ENCODE measurements around the gene NHEJ1. TPM values are rescaled to one million over a fixed set of nuclear protein-coding genes. Genes with fewer than 3 reads are reported as not detected.

NHEJ1 gene
- total RNA-seq (2022; extraction: Qiagen RNA extraction; ENCODE audit: low read depth): 14.9 to 20.3 TPM (median 16.4 TPM) in 5 replicates

GRCh38 chr2:219160186-219161017, at the start of gene NHEJ1:
Gene NHEJ1, minus strand, starts transcription at chr2:219160815. Its CDS starts 2,453 bp downstream, at chr2:219158362.

GRCh38 chr2:219206328-219207133, 45.9 kb upstream of the NHEJ1 start, which contains the start of gene ZFAND2B:
Gene ZFAND2B, plus strand, starts transcription at chr2:219206782. Its CDS starts 206 bp downstream, at chr2:219206988.

GRCh38 chr2:219177552-219178376, 17.1 kb upstream of the NHEJ1 start, which contains the start of gene RETREG2:
Gene RETREG2, plus strand, starts transcription at chr2:219178275. Its CDS starts 78 bp downstream, at chr2:219178353.

GRCh38 chr2:219176818-219177551, 16.4 kb upstream of the NHEJ1 start, which contains the start of gene CNPPD1:
Gene CNPPD1, minus strand, starts transcription at chr2:219176925. Its CDS starts 97 bp downstream, at chr2:219176828.

GRCh38 chr2:219169930-219170654, 9.5 kb upstream of the NHEJ1 start, which contains the start of gene SLC23A3:
Gene SLC23A3, minus strand, starts transcription at chr2:219170029. Its CDS starts 45 bp downstream, at chr2:219169984.

GRCh38 chr2:219060821-219061791, 99.5 kb downstream of the NHEJ1 start, which contains the start of gene IHH:
Gene IHH, minus strand, starts transcription at chr2:219060921. Its CDS starts 454 bp downstream, at chr2:219060467.

GRCh38 chr2:219041252-219041651, 119.4 kb downstream of the NHEJ1 start, which contains the start of gene CFAP65:
Gene CFAP65, minus strand, starts transcription at chr2:219041516. Its CDS starts 2,468 bp downstream, at chr2:219039048.

Other genes starting within 250 kb of the NHEJ1 start
- 3.2 to 6.1 TPM (median 5.3 TPM) in 5 replicates for gene CDK5R2, start 201.1 kb downstream of the NHEJ1 start, total RNA-seq (2022; extraction: Qiagen RNA extraction; ENCODE audit: low read depth)
- gene FEV, start 175.6 kb downstream of the NHEJ1 start, total RNA-seq (2022; extraction: Qiagen RNA extraction; ENCODE audit: low read depth): not detected in 5 replicates
- not detected in 5 replicates for gene CRYBA2, start 167.4 kb downstream of the NHEJ1 start, total RNA-seq (2022; extraction: Qiagen RNA extraction; ENCODE audit: low read depth)
- 0.14 to 0.21 TPM (median 0.18 TPM) in 4 of 5 replicates, not detected in the other for gene CFAP65, start 119.3 kb downstream of the NHEJ1 start, total RNA-seq (2022; extraction: Qiagen RNA extraction; ENCODE audit: low read depth)
- gene IHH, start 99.9 kb downstream of the NHEJ1 start, total RNA-seq (2022; extraction: Qiagen RNA extraction; ENCODE audit: low read depth): 0.13 to 0.45 TPM (median 0.31 TPM) in 5 replicates
- gene SLC23A3, start 9.2 kb upstream of the NHEJ1 start, total RNA-seq (2022; extraction: Qiagen RNA extraction; ENCODE audit: low read depth): 0.39 to 1.6 TPM (median 0.51 TPM) in 5 replicates
- gene CNPPD1, start 16.1 kb upstream of the NHEJ1 start, total RNA-seq (2022; extraction: Qiagen RNA extraction; ENCODE audit: low read depth): 37.6 to 45.1 TPM (median 44.4 TPM) in 5 replicates
- 55.8 to 83.6 TPM (median 80.0 TPM) in 5 replicates for gene RETREG2, start 17.5 kb upstream of the NHEJ1 start, total RNA-seq (2022; extraction: Qiagen RNA extraction; ENCODE audit: low read depth)
- gene ZFAND2B, start 46.0 kb upstream of the NHEJ1 start, total RNA-seq (2022; extraction: Qiagen RNA extraction; ENCODE audit: low read depth): 16.4 to 22.1 TPM (median 21.8 TPM) in 5 replicates
- gene ABCB6, start 58.1 kb upstream of the NHEJ1 start, total RNA-seq (2022; extraction: Qiagen RNA extraction; ENCODE audit: low read depth): 19.6 to 34.4 TPM (median 31.2 TPM) in 5 replicates
- 38.5 to 47.2 TPM (median 43.3 TPM) in 5 replicates for gene ATG9A, start 68.8 kb upstream of the NHEJ1 start, total RNA-seq (2022; extraction: Qiagen RNA extraction; ENCODE audit: low read depth)
- 12.4 to 16.6 TPM (median 16.2 TPM) in 5 replicates for gene ANKZF1, start 69.0 kb upstream of the NHEJ1 start, total RNA-seq (2022; extraction: Qiagen RNA extraction; ENCODE audit: low read depth)
- 5.0 to 6.7 TPM (median 6.3 TPM) in 5 replicates for gene GLB1L, start 84.6 kb upstream of the NHEJ1 start, total RNA-seq (2022; extraction: Qiagen RNA extraction; ENCODE audit: low read depth)
- gene STK16, start 84.7 kb upstream of the NHEJ1 start, total RNA-seq (2022; extraction: Qiagen RNA extraction; ENCODE audit: low read depth): 26.4 to 32.1 TPM (median 29.5 TPM) in 5 replicates
- gene TUBA4B, start 92.4 kb upstream of the NHEJ1 start, total RNA-seq (2022; extraction: Qiagen RNA extraction; ENCODE audit: low read depth): 0.13 to 0.34 TPM (median 0.19 TPM) in 3 of 5 replicates, not detected in the others
- gene TUBA4A, start 93.1 kb upstream of the NHEJ1 start, total RNA-seq (2022; extraction: Qiagen RNA extraction; ENCODE audit: low read depth): 273 to 385 TPM (median 299 TPM) in 5 replicates
- gene DNAJB2, start 118.6 kb upstream of the NHEJ1 start, total RNA-seq (2022; extraction: Qiagen RNA extraction; ENCODE audit: low read depth): 30.0 to 40.2 TPM (median 38.3 TPM) in 5 replicates
- gene PTPRN, start 148.6 kb upstream of the NHEJ1 start, total RNA-seq (2022; extraction: Qiagen RNA extraction; ENCODE audit: low read depth): 0.95 to 1.9 TPM (median 1.5 TPM) in 5 replicates
- not detected in 5 replicates for gene RESP18, start 171.9 kb upstream of the NHEJ1 start, total RNA-seq (2022; extraction: Qiagen RNA extraction; ENCODE audit: low read depth)
- gene DNPEP, start 227.1 kb upstream of the NHEJ1 start, total RNA-seq (2022; extraction: Qiagen RNA extraction; ENCODE audit: low read depth): 54.9 to 67.6 TPM (median 60.7 TPM) in 5 replicates

Measured in A549 treated with GW870086 at 1 μM for 4 hours (cell line).